GM23338 (cell line): ENCODE results near the gene TMEM158.

ENCODE experiments used
- CREB1 ChIP-seq: fragments of 250-450 bp; sonication (Bioruptor Pico); IDR thresholded peaks from 2 replicates; pipeline ENCODE4 v1.5.0; 2020; ENCODE audit warnings: low read depth, mild to moderate bottlenecking, moderate library complexity
- CTCF ChIP-seq, 2 experiments: fragments of 200-600 bp in 1 of 2; sonication (generic) in 1 of 2; conservative IDR thresholded peaks; 2 replicates each; pipeline versions ENCODE4 v1.5.1 to v1.6.1; 2016 to 2017; ENCODE audit warnings: antibody characterized with exemption in 2 of 2, low read depth in 2 of 2, mild to moderate bottlenecking in 2 of 2, moderate library complexity in 1 of 2
- EZH2 ChIP-seq: fragments of 200-600 bp; sonication (generic); IDR thresholded peaks from one replicate; pipeline ENCODE4 v1.8.0; 2017; ENCODE audit warnings: antibody characterized with exemption, mild to moderate bottlenecking, low read depth; ENCODE audit not compliant: unreplicated experiment
- EZH2phosphoT487 ChIP-seq: fragments of 200-600 bp; sonication (generic); IDR thresholded peaks from one replicate; pipeline ENCODE4 v1.8.1; 2018; ENCODE audit warnings: antibody characterized with exemption; ENCODE audit not compliant: unreplicated experiment
- JUNB ChIP-seq: IDR thresholded peaks from one replicate; pipeline ENCODE4 v1.6.1; 2016; ENCODE audit warnings: antibody characterized with exemption; ENCODE audit not compliant: unreplicated experiment
- NANOG ChIP-seq: IDR thresholded peaks from 2 replicates; pipeline ENCODE4 v1.6.1; 2016; ENCODE audit warnings: antibody characterized with exemption, borderline replicate concordance
- POLR2AphosphoS5 ChIP-seq: IDR thresholded peaks from 2 replicates; pipeline ENCODE4 v1.6.1; 2016; ENCODE audit warnings: antibody characterized with exemption, low read depth
- REST ChIP-seq: IDR thresholded peaks from one replicate; pipeline ENCODE4 v1.6.1; 2018; ENCODE audit warnings: antibody characterized with exemption; ENCODE audit not compliant: unreplicated experiment
- STAT1 ChIP-seq: IDR thresholded peaks from one replicate; pipeline ENCODE4 v1.6.1; 2016; ENCODE audit warnings: antibody characterized with exemption; ENCODE audit not compliant: unreplicated experiment
- ZNF114 ChIP-seq: fragments of 250-450 bp; sonication (Bioruptor Pico); IDR thresholded peaks from 2 replicates; pipeline ENCODE4 v1.5.0; 2020; ENCODE audit warnings: mild to moderate bottlenecking, moderate library complexity
- ZNF331 ChIP-seq: fragments of 250-450 bp; sonication (Bioruptor Pico); IDR thresholded peaks from 2 replicates; pipeline ENCODE4 v1.5.0; 2020; ENCODE audit warnings: low read depth, mild to moderate bottlenecking, moderate library complexity
- TF ChIP-seq, protein P1 (sequence below): IDR thresholded peaks from 2 replicates; pipeline ENCODE4 v1.6.1; 2016; ENCODE audit warnings: antibody characterized with exemption
- TF ChIP-seq, protein P2 (sequence below): fragments of 250-450 bp; sonication (Bioruptor Pico); IDR thresholded peaks from 2 replicates; pipeline ENCODE4 v1.5.0; 2020; ENCODE audit warnings: mild to moderate bottlenecking, moderate library complexity

DNA sequence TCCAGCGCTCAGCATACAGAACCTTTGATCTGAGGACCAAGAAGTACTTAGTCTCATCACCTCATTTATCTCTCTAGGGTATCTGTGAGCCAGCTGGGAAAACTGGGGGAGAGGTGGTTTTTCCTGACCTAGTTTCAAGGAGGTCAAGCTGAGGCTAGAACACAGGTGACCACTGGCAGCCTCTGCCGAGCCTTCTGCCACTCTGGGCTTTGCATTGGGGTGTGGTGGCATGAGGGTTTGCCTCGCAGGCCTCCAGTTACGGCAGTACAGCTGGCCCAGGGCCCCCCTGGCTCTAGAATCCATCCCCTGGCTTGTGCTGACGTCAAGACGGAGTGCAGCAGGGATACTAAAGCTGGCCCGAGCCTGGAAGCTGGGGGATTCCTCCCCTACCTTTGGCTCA is 45.2 kb downstream of the TMEM158 start:
- no peak for TF ChIP-seq CTCF (conservative IDR thresholded peaks at IDR 0.05; ENCODE audit: low read depth in 2 of 2)
- no peak for TF ChIP-seq JUNB
- TF ChIP-seq POLR2AphosphoS5, result no peak
- no peak for TF ChIP-seq EZH2
- TF ChIP-seq REST, result no peak
- TF ChIP-seq EZH2phosphoT487, result no peak
- no peak for TF ChIP-seq ZNF331 (CRISPR knock-in tag)
- no peak for TF ChIP-seq STAT1
- TF ChIP-seq CREB1 (CRISPR knock-in tag), result no peak
- TF ChIP-seq NANOG, result no peak
- TF ChIP-seq, protein P1, sequence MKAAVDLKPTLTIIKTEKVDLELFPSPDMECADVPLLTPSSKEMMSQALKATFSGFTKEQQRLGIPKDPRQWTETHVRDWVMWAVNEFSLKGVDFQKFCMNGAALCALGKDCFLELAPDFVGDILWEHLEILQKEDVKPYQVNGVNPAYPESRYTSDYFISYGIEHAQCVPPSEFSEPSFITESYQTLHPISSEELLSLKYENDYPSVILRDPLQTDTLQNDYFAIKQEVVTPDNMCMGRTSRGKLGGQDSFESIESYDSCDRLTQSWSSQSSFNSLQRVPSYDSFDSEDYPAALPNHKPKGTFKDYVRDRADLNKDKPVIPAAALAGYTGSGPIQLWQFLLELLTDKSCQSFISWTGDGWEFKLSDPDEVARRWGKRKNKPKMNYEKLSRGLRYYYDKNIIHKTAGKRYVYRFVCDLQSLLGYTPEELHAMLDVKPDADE, result no peak
- no peak for TF ChIP-seq ZNF114
- TF ChIP-seq, protein P2, sequence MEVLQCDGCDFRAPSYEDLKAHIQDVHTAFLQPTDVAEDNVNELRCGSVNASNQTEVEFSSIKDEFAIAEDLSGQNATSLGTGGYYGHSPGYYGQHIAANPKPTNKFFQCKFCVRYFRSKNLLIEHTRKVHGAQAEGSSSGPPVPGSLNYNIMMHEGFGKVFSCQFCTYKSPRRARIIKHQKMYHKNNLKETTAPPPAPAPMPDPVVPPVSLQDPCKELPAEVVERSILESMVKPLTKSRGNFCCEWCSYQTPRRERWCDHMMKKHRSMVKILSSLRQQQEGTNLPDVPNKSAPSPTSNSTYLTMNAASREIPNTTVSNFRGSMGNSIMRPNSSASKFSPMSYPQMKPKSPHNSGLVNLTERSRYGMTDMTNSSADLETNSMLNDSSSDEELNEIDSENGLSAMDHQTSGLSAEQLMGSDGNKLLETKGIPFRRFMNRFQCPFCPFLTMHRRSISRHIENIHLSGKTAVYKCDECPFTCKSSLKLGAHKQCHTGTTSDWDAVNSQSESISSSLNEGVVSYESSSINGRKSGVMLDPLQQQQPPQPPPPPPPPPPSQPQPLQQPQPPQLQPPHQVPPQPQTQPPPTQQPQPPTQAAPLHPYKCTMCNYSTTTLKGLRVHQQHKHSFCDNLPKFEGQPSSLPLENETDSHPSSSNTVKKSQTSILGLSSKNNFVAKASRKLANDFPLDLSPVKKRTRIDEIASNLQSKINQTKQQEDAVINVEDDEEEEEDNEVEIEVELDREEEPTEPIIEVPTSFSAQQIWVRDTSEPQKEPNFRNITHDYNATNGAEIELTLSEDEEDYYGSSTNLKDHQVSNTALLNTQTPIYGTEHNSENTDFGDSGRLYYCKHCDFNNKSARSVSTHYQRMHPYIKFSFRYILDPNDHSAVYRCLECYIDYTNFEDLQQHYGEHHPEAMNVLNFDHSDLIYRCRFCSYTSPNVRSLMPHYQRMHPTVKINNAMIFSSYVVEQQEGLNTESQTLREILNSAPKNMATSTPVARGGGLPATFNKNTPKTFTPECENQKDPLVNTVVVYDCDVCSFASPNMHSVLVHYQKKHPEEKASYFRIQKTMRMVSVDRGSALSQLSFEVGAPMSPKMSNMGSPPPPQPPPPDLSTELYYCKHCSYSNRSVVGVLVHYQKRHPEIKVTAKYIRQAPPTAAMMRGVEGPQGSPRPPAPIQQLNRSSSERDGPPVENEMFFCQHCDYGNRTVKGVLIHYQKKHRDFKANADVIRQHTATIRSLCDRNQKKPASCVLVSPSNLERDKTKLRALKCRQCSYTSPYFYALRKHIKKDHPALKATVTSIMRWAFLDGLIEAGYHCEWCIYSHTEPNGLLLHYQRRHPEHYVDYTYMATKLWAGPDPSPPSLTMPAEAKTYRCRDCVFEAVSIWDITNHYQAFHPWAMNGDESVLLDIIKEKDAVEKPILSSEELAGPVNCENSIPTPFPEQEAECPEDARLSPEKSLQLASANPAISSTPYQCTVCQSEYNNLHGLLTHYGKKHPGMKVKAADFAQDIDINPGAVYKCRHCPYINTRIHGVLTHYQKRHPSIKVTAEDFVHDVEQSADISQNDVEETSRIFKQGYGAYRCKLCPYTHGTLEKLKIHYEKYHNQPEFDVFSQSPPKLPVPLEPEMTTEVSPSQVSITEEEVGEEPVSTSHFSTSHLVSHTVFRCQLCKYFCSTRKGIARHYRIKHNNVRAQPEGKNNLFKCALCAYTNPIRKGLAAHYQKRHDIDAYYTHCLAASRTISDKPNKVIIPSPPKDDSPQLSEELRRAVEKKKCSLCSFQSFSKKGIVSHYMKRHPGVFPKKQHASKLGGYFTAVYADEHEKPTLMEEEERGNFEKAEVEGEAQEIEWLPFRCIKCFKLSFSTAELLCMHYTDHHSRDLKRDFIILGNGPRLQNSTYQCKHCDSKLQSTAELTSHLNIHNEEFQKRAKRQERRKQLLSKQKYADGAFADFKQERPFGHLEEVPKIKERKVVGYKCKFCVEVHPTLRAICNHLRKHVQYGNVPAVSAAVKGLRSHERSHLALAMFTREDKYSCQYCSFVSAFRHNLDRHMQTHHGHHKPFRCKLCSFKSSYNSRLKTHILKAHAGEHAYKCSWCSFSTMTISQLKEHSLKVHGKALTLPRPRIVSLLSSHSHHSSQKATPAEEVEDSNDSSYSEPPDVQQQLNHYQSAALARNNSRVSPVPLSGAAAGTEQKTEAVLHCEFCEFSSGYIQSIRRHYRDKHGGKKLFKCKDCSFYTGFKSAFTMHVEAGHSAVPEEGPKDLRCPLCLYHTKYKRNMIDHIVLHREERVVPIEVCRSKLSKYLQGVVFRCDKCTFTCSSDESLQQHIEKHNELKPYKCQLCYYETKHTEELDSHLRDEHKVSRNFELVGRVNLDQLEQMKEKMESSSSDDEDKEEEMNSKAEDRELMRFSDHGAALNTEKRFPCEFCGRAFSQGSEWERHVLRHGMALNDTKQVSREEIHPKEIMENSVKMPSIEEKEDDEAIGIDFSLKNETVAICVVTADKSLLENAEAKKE (CRISPR knock-in tag), result no peak
